GM19025 (cell line): ENCODE measurements around the gene PLA2R1.
A peak's percentile ranks its signal among the peaks of the same experiment; 100 is the strongest.

Experiments
- ATAC-seq: cut with Tn5 transposase; IDR thresholded peaks from one replicate; pipeline ENCODE4 v1.9.1; 2021; ENCODE audit warnings: mild to moderate bottlenecking, low read depth, moderate library complexity; ENCODE audit not compliant: unreplicated experiment

Gene PLA2R1

DNA sequence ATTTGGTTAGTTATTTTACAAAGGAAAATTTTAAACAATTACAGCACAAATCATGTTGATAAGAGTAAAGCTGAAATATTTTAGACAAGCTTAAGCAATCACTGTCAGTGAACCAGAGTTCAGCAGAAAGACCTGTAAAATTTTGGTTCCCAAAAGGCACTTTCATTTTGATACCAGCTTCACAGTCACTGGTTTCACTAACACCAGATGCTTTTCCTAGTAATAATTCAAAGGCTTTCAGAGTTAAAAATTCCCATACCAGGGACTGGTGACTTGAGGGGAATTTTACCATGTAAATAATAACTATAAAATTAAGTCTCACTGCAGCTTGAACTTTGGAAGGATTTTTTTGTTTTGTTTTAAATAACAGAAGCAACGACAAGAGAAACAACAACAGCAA, 162.1 kb downstream of the PLA2R1 start:
- no peak for ATAC-seq

- no peak for ATAC-seq
These were observed 164.0 kb downstream of the PLA2R1 start for GRCh38 chr2:159898441-159898840.

- ATAC-seq: no peak
These were observed 164.7 kb downstream of the PLA2R1 start for GRCh38 chr2:159897720-159898119.

GRCh38 chr2:159897081-159897480, 165.3 kb downstream of the PLA2R1 start:
- ATAC-seq: no peak

GRCh38 chr2:159895258-159896065, 167.0 kb downstream of the PLA2R1 start:
- ATAC-seq: peak; percentile 51

DNA sequence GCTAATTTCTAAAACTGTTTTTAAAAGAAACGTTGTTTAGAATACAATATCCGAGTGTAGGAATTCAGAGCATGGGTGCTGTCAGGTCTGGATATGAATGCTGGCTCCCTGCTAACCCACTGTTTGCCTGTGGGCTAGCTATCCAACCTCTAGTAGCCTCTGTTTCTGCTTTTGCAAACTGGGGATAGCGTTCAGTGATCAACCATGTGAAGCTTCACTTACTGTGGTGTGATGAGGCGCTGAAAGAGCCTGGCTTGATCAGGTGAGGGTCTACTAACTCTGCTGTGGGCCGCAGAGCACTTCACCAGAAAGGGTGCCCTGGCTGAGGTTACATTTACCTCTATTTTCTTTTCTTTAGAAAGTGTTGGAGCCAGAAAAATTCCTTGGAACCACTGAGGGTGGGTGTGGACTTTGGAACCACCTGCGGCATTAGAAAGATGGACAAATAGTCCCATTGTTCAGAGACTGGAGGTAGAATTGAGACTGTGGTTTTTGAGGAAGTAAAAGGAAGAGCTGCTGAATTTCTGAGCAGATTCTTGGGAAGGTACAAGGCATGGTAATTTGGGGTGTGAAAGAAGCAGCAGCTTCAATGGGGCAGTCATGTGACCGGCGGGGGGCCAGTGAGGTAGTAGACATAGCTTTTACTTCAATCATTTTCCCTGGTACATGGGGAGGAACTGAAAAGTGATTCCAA, 168.1 kb downstream of the PLA2R1 start:
- no peak for ATAC-seq

GRCh38 chr2:159892990-159893810, 169.2 kb downstream of the PLA2R1 start:
- no peak for ATAC-seq

DNA sequence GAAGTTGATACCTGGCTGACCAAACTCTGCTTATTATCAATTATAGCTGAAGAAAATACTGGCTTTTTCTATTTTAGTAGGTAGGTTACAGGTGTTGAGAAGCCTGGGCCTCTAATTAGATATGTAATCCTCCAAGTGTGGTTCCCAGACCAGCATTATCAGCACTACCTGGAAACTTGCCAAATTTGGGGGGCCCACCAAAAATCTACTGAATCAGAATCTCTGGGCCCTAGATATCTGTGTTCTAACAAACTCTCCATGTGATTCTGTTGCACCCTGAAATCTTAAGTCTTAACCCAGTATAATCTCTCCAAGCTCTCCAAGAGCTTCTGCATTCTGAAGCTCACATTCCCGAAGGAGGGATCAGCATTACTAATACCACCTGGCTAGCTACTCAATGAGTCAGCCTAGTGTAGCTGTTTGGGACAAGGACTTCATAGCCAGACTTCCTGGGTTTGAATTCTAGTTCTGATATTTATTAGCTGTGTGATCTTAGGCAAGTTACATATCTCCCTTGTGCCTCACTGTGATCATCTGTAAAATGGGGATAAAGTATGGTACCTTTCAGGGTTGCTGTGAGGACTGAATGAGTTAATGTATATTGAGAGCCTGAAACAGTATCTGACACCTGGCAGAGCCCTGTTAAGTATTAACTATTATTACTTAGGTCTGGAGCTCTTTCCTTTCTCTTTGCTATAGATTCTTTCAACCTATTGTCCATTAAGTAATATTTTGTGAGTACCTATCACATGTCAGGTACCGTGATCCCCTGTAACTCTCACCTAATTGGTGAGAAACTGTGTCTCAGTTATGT, 170.3 kb downstream of the PLA2R1 start:
- peak; percentile 36 for ATAC-seq

- ATAC-seq: no peak
These were observed 171.2 kb downstream of the PLA2R1 start for GRCh38 chr2:159891267-159891588.

DNA sequence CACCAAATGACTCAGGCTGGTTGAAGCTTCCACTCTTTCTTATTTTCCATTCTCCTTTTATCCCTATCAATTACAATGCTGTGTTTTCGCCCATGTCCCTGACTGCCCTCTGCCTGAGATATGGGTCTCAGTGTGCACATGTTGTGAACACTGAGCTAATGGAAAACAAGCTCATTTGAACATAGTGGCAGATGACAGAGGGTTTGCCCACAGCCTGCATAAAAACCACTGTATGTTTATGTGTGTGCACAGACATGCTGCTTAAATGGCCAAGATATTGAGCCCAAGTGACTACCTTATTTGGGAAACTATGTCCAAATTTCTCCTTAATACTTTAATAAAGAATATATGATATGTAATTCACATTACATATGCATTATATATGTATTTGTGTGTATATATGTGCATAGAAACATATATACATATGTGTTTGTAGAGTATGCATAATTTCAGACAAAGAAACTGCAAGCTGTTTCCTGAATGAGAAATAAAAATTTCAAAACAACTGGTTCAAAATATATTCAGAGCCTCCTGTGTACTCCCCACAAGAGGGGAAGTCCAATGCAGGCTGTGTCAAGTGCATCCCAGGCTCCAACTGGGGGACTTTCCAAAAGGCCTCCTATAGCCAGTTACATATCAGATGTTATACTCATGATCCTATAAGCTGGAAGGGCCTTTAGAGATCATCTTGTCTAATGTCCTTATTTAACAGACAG, 171.7 kb downstream of the PLA2R1 start:
- ATAC-seq: peak; percentile 35

DNA sequence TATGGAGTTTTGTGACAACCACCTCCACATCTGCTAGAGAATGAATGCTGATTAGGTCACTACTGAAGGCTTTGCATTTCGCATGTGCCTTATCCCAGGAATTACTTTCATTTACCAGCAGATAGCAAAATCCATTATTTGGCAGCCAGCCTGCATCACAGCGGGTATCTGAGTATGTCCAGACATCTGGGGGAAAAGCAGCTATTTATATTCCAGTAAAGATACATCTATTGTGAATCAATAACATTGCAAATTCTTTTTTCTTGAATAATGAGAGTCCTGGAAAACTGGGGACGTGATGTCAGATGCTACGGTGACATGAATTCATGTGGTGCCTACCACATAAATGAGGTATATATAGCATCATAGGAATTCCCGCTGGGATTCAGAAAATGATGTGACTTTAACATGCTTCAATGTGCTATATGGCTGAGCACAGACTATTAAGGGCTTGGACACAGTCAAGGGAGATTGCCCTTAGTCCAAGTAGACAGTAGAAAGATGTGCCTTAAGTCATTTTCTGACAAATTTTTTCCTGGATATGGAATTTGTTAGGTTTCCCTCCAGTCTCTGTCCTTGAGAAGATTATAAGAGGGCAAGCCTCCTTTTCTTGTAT, 180.2 kb downstream of the PLA2R1 start:
- no peak for ATAC-seq
